ENCODE measurements around the gene CDCA8.

- no peak for TF ChIP-seq CTCF (optimal IDR thresholded peaks at IDR 0.05 in 1 of 3, IDR thresholded peaks at IDR 0.05 in 1 of 3, conservative IDR thresholded peaks at IDR 0.05 in 1 of 3; ENCODE audit: extremely low read depth in 1 of 3, insufficient read depth in 2 of 3, low read length in 3 of 3)
- no peak for TF ChIP-seq EZH2 (IDR thresholded peaks at IDR 0.05; ENCODE audit: low read length)
Observed at GRCh38 chr1:37752583-37753471, 60.5 kb downstream of the CDCA8 start.

All from keratinocyte (primary cell).